Frontal cortex (tissue), 4 donors: ENCODE data around the gene PHF19. TPM values are rescaled to one million over a fixed set of nuclear protein-coding genes. Genes with fewer than 3 reads are reported as not detected.
A peak's percentile ranks its signal among the peaks of the same experiment; 100 is the strongest.

Experiments used
- DNase-seq, 2 donors: peaks; one replicate each; pipeline ENCODE4 v3.0.0; 2012; ENCODE audit warnings: low spot score in 2 of 2
- FAIRE-seq: peaks from 2 replicates; lab custom pipeline; 2012; peaks lifted over from hg19 to GRCh38; lab: Jason Lieb, UNC
- total RNA-seq: library from RNA; depleted of rRNA; stranded (reverse); fragments of >200 nt; gene quantifications from one replicate; pipeline ENCODE4 v1.2.3, GENCODE V29; 2014
- donor health status: control.
- donor health status: control.
- donor health status: control.

PHF19 gene
- 3.7 TPM for total RNA-seq

GRCh38 chr9:120876842-120877240, at the start of gene PHF19:
Gene PHF19, minus strand, starts transcription at chr9:120877188. Its CDS starts 2,447 bp downstream, at chr9:120874741.
- peak in 1 of 2 donors; percentile 64 for DNase-seq
- no peak for FAIRE-seq

- FAIRE-seq: no peak
- no peak for DNase-seq
Measured at GRCh38 chr9:120926397-120926928, 49.5 kb upstream of the PHF19 start, which contains the start of gene TRAF1. Gene TRAF1, minus strand, starts transcription at chr9:120926796. Its CDS starts 721 bp downstream, at chr9:120926075.

GRCh38 chr9:120925535-120926396, 48.8 kb upstream of the PHF19 start:
- FAIRE-seq (no peak), DNase-seq (no peak)

GRCh38 chr9:120924698-120925534, 47.9 kb upstream of the PHF19 start:
- no peak for FAIRE-seq

GRCh38 chr9:120923620-120924328, 46.8 kb upstream of the PHF19 start:
- no peak for FAIRE-seq

More at GRCh38 chr9:120924698-120925534, 47.9 kb upstream of the PHF19 start:
- DNase-seq: no peak

GRCh38 chr9:120922404-120923195, 45.6 kb upstream of the PHF19 start:
- FAIRE-seq: no peak
- no peak for DNase-seq

More at GRCh38 chr9:120923620-120924328, 46.8 kb upstream of the PHF19 start:
- no peak for DNase-seq

- no peak for FAIRE-seq
- DNase-seq: no peak
Measured at GRCh38 chr9:120921661-120922181, 44.7 kb upstream of the PHF19 start.

GRCh38 chr9:120920806-120921178, 43.8 kb upstream of the PHF19 start:
- no peak for FAIRE-seq

GRCh38 chr9:120919843-120920805, 43.1 kb upstream of the PHF19 start:
- DNase-seq: no peak
- no peak for FAIRE-seq

More at GRCh38 chr9:120920806-120921178, 43.8 kb upstream of the PHF19 start:
- DNase-seq: no peak

- FAIRE-seq (no peak), DNase-seq (no peak)
Measured at GRCh38 chr9:120918931-120919842, 42.2 kb upstream of the PHF19 start.

GRCh38 chr9:120917929-120918762, 41.2 kb upstream of the PHF19 start:
- DNase-seq (no peak), FAIRE-seq (no peak)

- FAIRE-seq (no peak), DNase-seq (no peak)
Measured at GRCh38 chr9:120916991-120917880, 40.2 kb upstream of the PHF19 start.

- DNase-seq (no peak), FAIRE-seq (no peak)
Measured at GRCh38 chr9:120916588-120916987, 39.6 kb upstream of the PHF19 start.

GRCh38 chr9:120915854-120916470, 39.0 kb upstream of the PHF19 start:
- FAIRE-seq (no peak), DNase-seq (no peak)
